Measurements from ENCODE around the gene PARN. TPM values are rescaled to one million over a fixed set of nuclear protein-coding genes. Genes with fewer than 3 reads are reported as not detected.
"Not testable (repeated sequence)": the region's sequence is repeated elsewhere in the genome, so short reads cannot be mapped to it uniquely, and the experiment has no call there.

Gene PARN
- total RNA-seq, 1 experiment from 2014 or later: 56.2 TPM

DNA sequence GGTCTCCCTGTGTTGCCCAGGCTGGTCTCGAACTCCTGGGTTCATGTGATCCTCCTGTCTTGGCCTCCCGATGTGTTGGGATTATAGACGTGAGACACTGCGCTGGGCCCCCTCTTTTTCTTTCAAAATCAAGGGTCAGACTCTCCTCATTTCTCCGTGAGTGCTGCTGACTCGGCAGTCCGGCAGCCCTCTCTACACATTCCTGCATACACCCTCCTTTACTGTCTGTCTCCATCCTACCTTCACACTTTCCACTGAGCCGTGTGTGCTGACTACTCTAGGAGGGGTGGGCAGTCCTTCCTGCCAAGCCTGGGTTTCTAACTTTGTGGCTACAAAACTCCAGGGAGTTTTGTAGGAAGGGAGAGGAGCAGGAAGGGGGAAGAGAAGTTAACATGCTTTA is 195.2 kb downstream of the PARN start:
- Histone ChIP-seq H2BK120ac (ENCODE audit: low read depth, low read length, poor library complexity, severe bottlenecking) (no peak overlapping the region), H3K27me3 (ENCODE audit: insufficient read depth, low read length) (no peaks in the 10 kb centered on the region), H4K8ac (replicated peaks; ENCODE audit: insufficient read length, low read depth, low read length) (no peak overlapping the region), H3K14ac (ENCODE audit: insufficient read depth, low read length) (no peak overlapping the region), H2BK12ac (ENCODE audit: insufficient read length, low read depth, low read length) (no peak overlapping the region), H4K20me1 (ENCODE audit: control insufficient read depth, insufficient read depth, insufficient read length) (no peaks in the 10 kb centered on the region), H3K79me1 (ENCODE audit: insufficient read depth, low read depth, low read length, poor library complexity, severe bottlenecking) (no peaks in the 10 kb centered on the region), H2BK20ac (ENCODE audit: low read depth, low read length, poor library complexity, severe bottlenecking) (no peak overlapping the region), H3K79me2 (ENCODE audit: insufficient read depth, low read length) (no peaks in the 10 kb centered on the region), H3K56ac (ENCODE audit: insufficient read length, low read depth, low read length) (no peak overlapping the region), H3K23ac (ENCODE audit: insufficient read length, low read depth, low read length) (no peak overlapping the region), H3K23me2 (ENCODE audit: insufficient read length, low read depth, low read length, poor library complexity, severe bottlenecking) (no peaks in the 10 kb centered on the region), H2BK15ac (ENCODE audit: low read depth, low read length) (no peak overlapping the region), H4K5ac (ENCODE audit: insufficient read length, low read depth, low read length) (no peak overlapping the region), H3K9me3 (ENCODE audit: control insufficient read depth, low read depth, low read length) (no peaks in the 10 kb centered on the region), H3K18ac (ENCODE audit: insufficient read length, low read depth, low read length) (no peak overlapping the region), H3T11ph (ENCODE audit: low read length) (no peak overlapping the region), H3K9ac (ENCODE audit: extremely low read depth, insufficient read length, low read length) (no peak overlapping the region), H3K4me1 (ENCODE audit: insufficient read depth, low read length) (no peaks in the 10 kb centered on the region), H3K27ac (ENCODE audit: insufficient read length, low read depth, low read length) (no peak overlapping the region), H2AK5ac (ENCODE audit: insufficient read length, low read length) (no peak overlapping the region), H4K91ac (ENCODE audit: insufficient read length, low read depth, low read length) (no peak overlapping the region), H3K4me2 (ENCODE audit: insufficient read depth, insufficient read length, low read length) (no peak overlapping the region), H2AFZ (ENCODE audit: low read length) (no peak overlapping the region), H2BK5ac (ENCODE audit: insufficient read length, low read length) (no peak overlapping the region), H3K4ac (ENCODE audit: low read depth, low read length) (no peak overlapping the region)
- H3K36me3 Mint-ChIP-seq (ENCODE audit: insufficient read depth in 1 of 3, low read depth in 3 of 3): peaks cover 9 to 21% (median 10%) of the 10 kb centered on the region in 3 experiments; a peak in 6 of 7 replicates
- no CpG with 5 or more reads among the region's 8 CpGs for WGBS (ENCODE audit: extremely low coverage, insufficient read length, low lambda C conversion rate)
- peak; percentile 49 for DNase-seq
- no peaks in the 10 kb centered on the region for H3K27me3 Mint-ChIP-seq (ENCODE audit: low read depth)
- peak overlapping the region in 2 of 3 experiments; percentile 54 to 83; a peak in 5 of 7 replicates for H3K27ac Mint-ChIP-seq
- peaks cover 0 to 4% of the 10 kb centered on the region in 2 experiments; a peak in 3 of 5 replicates for H3K9me3 Mint-ChIP-seq
- H3K4me3 Mint-ChIP-seq: 0 out of 5 replicates have a peak overlapping the region, but pooled peaks of 1 of the 2 experiments have one; percentile 1
- no peak for TF ChIP-seq CTCF (conservative IDR thresholded peaks at IDR 0.05)
- peaks cover 6 to 16% of the 10 kb centered on the region in 2 experiments for H3K4me1 Mint-ChIP-seq

- not testable (repeated sequence) for DNase-seq; H3K4me1 ChIP-seq (ENCODE audit: insufficient read depth, low read length); H3K27me3 ChIP-seq (ENCODE audit: insufficient read depth, low read length); H4K91ac ChIP-seq (ENCODE audit: insufficient read length, low read depth, low read length); H2BK12ac ChIP-seq (ENCODE audit: insufficient read length, low read depth, low read length); H4K20me1 ChIP-seq (ENCODE audit: control insufficient read depth, insufficient read depth, insufficient read length); H3K79me1 ChIP-seq (ENCODE audit: insufficient read depth, low read depth, low read length, poor library complexity, severe bottlenecking); H2BK120ac ChIP-seq (ENCODE audit: low read depth, low read length, poor library complexity, severe bottlenecking); H3K23ac ChIP-seq (ENCODE audit: insufficient read length, low read depth, low read length); H3K4me2 ChIP-seq (ENCODE audit: insufficient read depth, insufficient read length, low read length); H3K56ac ChIP-seq (ENCODE audit: insufficient read length, low read depth, low read length); H3T11ph ChIP-seq (ENCODE audit: low read length); H2BK5ac ChIP-seq (ENCODE audit: insufficient read length, low read length); H3K27ac ChIP-seq (ENCODE audit: insufficient read length, low read depth, low read length); H2AK5ac ChIP-seq (ENCODE audit: insufficient read length, low read length); H2BK15ac ChIP-seq (ENCODE audit: low read depth, low read length); H3K9me3 ChIP-seq (ENCODE audit: control insufficient read depth, low read depth, low read length); H3K14ac ChIP-seq (ENCODE audit: insufficient read depth, low read length); H2AFZ ChIP-seq (ENCODE audit: low read length); H4K5ac ChIP-seq (ENCODE audit: insufficient read length, low read depth, low read length); H3K4ac ChIP-seq (ENCODE audit: low read depth, low read length); H3K9me3 Mint-ChIP-seq; H3K9ac ChIP-seq (ENCODE audit: extremely low read depth, insufficient read length, low read length); H3K23me2 ChIP-seq (ENCODE audit: insufficient read length, low read depth, low read length, poor library complexity, severe bottlenecking); H2BK20ac ChIP-seq (ENCODE audit: low read depth, low read length, poor library complexity, severe bottlenecking); H3K18ac ChIP-seq (ENCODE audit: insufficient read length, low read depth, low read length); H3K4me3 Mint-ChIP-seq; H3K27me3 Mint-ChIP-seq (ENCODE audit: low read depth); H3K79me2 ChIP-seq (ENCODE audit: insufficient read depth, low read length); H4K8ac ChIP-seq (replicated peaks; ENCODE audit: insufficient read length, low read depth, low read length)
- Mint-ChIP-seq H3K4me1 (peaks cover 14 to 18% of the 10 kb centered on the region in 2 experiments), H3K27ac (peak overlapping the region in 1 of 3 experiments; percentile 74; a peak in 2 of 7 replicates), H3K36me3 (ENCODE audit: insufficient read depth in 1 of 3, low read depth in 3 of 3) (peaks cover 9 to 18% (median 10%) of the 10 kb centered on the region in 3 experiments; a peak in 6 of 7 replicates)
- WGBS (ENCODE audit: extremely low coverage, insufficient read length, low lambda C conversion rate): no CpG with 5 or more reads among the region's 14 CpGs
Measured at GRCh38 chr16:14428971-14429637, 201.0 kb downstream of the PARN start.
